Choroid plexus epithelial cell (primary cell): ENCODE data around the gene POLD4.

Experiments used
- DNase-seq: peaks from one replicate; pipeline ENCODE4 v3.0.0-alpha.2; 2010; ENCODE audit warnings: low read depth
- H3K4me3 ChIP-seq: 2 replicates; pipeline ENCODE4 v1.5.1; 2011; ENCODE audit warnings: low read depth, mild to moderate bottlenecking, control low read depth, low read length, moderate library complexity
- TF ChIP-seq, protein P1 (sequence below): conservative IDR thresholded peaks from 2 replicates; pipeline ENCODE4 v1.5.1; 2011; ENCODE audit warnings: low read depth, mild to moderate bottlenecking, control low read depth, inconsistent platforms, low read length, moderate library complexity

Gene POLD4

DNA sequence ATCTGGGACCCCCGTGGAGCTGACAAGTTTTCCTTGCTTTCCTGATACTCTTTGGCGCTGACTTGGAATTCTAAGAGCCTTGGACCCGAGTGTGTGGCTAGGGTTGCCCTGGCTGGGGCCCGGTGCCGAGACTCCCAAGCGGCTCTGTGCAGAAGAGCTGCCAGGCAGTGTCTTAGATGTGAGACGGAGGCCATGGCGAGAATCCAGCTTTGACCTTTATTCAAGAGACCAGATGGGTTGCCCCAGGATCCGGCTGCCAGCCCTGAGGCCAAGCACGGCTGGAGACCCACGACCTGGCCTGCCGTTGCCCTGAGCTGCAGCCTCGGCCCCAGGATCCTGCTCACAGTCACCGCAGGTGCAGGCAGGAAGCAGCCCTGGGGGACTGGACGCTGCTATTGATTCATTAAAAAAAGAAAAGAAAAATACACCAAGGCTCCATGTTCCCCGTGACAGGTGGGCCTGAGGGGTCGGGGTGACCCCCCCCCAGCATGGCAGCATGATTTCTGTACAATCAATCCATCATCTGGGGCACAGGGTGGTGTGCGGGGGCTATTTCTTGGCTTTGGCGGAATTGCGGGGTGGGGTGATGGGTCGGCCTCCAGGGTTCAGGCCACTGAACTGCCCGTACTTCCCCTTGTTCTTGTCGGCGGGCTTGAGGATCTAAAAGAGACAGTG, 44.8 kb upstream of the POLD4 start:
- TF ChIP-seq, protein P1, sequence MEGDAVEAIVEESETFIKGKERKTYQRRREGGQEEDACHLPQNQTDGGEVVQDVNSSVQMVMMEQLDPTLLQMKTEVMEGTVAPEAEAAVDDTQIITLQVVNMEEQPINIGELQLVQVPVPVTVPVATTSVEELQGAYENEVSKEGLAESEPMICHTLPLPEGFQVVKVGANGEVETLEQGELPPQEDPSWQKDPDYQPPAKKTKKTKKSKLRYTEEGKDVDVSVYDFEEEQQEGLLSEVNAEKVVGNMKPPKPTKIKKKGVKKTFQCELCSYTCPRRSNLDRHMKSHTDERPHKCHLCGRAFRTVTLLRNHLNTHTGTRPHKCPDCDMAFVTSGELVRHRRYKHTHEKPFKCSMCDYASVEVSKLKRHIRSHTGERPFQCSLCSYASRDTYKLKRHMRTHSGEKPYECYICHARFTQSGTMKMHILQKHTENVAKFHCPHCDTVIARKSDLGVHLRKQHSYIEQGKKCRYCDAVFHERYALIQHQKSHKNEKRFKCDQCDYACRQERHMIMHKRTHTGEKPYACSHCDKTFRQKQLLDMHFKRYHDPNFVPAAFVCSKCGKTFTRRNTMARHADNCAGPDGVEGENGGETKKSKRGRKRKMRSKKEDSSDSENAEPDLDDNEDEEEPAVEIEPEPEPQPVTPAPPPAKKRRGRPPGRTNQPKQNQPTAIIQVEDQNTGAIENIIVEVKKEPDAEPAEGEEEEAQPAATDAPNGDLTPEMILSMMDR, result no peak
- no peak overlapping the region for H3K4me3 ChIP-seq
- DNase-seq, result no peak

DNA sequence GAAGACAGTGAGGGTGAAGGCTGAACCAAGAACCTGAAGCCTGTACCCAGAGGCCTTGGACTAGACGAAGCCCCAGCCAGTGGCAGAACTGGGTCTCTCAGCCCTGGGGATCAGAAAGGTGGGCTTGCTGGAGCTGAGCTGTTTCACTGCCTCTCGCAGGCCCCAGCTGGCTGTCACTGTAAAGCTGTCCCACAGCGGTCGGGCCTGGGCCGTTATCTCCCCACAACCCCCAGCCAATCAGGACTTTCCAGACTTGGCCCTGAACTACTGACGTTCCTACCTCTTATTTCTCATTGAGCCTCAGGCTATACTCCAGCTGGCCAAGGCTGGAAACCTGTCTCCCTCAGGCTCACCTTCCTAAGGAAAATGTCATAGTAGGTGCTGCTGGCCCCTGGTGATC, 44.2 kb upstream of the POLD4 start:
- no peak for DNase-seq
- H3K4me3 ChIP-seq, result no peak overlapping the region
- TF ChIP-seq, protein P1, result no peak

DNA sequence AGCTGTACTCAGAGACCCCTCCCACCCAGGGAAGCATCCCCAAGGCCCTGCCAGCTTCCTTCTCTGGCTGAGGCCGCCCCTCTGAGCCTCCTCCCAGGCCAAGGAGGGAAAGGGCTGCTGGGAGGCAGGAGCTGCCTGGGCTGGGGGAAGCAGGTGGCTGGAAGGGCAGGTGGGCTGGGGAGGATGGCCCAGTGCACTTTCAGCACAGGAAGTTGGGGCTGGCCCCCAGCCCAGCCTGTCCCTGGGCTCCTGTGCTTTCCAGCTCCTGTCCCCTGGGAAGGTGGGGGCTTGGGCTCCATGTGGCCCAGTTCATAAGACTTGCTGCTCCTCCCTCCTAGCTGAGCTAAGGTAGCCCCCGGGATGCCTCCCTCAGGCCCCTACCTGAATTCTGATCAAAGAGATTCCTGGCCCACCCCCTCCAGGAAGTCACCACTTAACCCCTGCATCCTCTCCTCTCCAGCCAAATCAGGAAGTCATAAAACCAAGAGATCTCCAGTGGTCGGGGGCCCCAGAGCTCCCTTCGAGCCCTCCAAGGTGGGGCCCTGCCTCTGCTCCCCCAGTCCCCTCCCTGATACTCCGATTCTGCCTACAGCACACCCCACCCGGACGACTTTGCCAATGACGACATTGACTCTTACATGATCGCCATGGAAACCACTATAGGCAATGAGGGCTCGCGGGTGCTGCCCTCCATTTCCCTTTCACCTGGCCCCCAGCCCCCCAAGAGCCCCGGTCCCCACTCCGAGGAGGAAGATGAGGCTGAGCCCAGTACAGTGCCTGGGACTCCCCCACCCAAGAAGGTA, 43.4 kb upstream of the POLD4 start:
- TF ChIP-seq, protein P1, result no peak
- no peak for DNase-seq
- H3K4me3 ChIP-seq, result no peak overlapping the region

DNA sequence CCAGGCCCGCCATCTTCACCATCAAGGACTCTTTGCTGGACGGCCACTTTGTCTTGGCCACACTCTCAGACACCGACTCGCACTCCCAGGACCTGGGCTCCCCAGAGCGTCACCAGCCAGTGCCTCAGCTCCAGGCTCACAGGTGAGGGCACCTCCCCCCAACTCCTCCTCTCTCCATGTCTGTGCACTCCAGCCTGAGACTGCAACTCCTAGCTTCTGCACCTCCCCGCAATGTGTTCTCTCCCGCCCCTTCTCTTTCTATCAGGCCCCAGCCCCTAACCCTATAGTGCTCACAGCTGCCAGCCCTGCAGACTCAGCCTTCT, 42.9 kb upstream of the POLD4 start:
- no peak for DNase-seq
- TF ChIP-seq, protein P1, result no peak
- no peak overlapping the region for H3K4me3 ChIP-seq

DNA sequence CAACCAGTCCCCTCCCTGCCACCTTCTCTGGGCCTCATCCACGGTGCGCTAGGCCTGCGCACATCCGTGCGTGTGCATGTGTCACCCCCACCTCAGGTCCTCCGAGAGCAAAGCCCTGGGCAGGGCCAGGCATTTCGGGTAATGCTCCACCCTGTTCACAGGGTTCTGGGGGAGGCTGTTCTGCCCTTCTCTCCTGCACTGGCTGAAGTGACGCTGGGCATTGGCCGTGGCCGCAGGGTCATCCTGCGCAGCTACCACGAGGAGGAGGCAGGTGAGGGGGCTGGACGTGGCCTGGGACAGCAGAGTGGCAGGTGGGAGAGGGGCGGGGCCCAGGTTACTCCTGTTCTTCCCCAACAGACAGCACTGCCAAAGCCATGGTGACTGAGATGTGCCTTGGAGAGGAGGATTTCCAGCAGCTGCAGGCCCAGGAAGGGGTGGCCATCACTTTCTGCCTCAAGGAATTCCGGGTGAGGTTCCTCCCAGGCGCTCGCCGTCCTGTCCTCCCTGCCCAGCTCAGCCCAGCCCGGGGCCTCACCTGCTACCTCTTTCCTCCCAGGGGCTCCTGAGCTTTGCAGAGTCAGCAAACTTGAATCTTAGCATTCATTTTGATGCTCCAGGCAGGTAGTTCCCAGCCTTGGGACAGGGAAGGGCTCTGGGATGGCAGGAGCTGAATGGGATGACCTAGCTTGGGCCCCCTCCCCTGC, 42.4 kb upstream of the POLD4 start:
- H3K4me3 ChIP-seq, result no peak overlapping the region
- TF ChIP-seq, protein P1, result no peak
- DNase-seq, result no peak

DNA sequence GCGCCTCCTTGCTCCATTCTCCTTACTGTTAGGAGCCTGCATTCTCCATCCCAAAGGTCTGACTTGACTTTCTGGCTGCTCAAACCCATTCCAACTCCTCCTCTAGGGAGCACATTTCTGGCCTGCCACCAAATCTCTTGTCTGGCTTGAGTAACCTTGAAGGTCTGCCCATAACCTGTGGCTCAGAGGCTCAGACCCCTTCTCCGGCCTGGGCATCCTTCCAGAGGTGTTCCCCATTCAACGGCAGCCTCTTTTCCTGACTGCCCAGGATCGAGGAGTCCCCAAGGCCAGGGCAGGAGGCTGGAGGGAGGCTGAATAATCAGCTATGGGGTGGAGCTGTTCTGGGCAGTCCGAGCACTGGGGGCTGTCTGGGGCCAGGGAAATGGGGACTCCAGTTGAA, 40.6 kb upstream of the POLD4 start:
- DNase-seq, result no peak
- no peak overlapping the region for H3K4me3 ChIP-seq
- TF ChIP-seq, protein P1, result no peak
